GM19452 (cell line): ENCODE results near the gene ZCCHC4.

Source experiments
- ATAC-seq: cut with Tn5 transposase; IDR thresholded peaks from one replicate; pipeline ENCODE4 v1.9.1; 2021; ENCODE audit not compliant: unreplicated experiment

Gene ZCCHC4

GRCh38 chr4:25377572-25378436 lies 65.2 kb downstream of the ZCCHC4 start:
- peak; percentile 0 for ATAC-seq

DNA sequence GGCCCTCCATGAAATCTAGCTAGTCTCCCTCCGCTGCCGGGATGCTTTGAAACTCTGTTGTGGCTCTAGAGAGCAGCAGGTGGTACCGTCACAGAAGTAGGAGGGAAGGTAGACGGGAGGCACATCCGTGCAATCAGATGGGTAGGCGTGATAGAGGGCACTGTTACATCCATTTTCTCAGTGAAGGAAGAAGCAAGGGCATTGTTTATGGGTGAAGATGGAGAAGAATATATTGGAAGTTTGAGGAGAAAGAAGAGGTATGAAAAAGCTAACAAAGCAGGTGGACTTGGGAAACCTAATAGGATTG lies 65.8 kb downstream of the ZCCHC4 start:
- no peak for ATAC-seq

GRCh38 chr4:25379591-25379990 lies 67.0 kb downstream of the ZCCHC4 start:
- ATAC-seq: no peak

- ATAC-seq: no peak
Observed at GRCh38 chr4:25383647-25384046, 71.1 kb downstream of the ZCCHC4 start.

DNA sequence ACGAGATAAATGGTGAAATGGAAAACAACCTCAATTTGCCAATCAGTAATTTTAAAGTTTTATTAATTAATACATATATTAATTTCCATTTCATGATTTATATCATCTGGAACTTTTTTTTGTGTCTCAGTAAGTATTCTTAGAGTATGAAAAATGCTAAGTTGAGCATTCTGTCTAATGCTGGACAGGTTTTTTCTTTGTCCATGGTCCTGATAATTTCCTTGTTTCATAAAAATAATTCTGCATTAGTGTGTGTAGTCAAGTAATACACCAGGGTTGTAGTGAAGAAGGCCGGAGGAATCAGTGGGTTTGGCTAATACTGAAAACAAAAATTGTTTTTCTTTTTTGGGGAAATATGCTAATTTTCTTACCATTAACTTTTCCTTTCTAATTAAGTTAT lies 74.4 kb downstream of the ZCCHC4 start:
- no peak for ATAC-seq

DNA sequence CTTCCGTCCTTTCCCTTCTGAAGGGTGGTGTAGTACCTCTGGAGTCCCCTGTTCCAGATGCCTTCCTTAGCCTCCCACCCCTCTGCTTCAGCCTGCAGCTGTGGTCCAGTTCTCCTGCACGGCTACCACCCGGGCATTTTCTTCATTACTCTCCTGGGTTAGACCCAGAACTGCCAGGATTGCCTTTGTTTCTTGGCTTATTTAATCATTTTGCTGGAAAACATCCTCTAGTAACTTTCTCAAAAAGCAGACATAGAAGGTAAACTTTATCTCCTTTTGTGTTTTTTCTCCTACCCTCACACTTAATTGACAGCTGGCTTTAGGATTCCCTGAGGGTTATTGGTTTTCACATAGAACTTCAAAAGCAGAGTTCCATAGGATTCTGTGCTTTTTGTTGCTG lies 84.7 kb downstream of the ZCCHC4 start:
- no peak for ATAC-seq

GRCh38 chr4:25399510-25399909 lies 86.9 kb downstream of the ZCCHC4 start:
- ATAC-seq: no peak

DNA sequence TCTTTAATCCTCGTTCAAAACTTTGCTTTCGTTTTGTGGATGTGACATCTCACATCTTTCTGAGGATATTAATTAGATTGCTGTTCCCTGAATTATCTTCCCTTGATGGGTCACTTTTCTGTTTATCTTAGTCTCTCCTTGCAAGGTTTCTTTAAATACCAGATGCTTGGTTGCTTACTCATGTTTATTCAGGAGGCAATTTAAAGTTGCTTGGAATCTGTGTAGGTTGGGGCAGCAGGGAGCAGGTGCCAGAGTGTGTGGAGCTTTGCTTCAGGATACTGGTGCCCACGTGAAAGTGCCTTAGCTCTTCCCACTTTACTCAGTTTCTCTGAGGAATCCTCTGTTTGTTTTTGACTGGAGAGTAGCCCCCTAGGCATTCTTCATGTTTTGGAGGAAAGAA lies 88.5 kb downstream of the ZCCHC4 start:
- no peak for ATAC-seq

- ATAC-seq: no peak
Observed at GRCh38 chr4:25402521-25402920, 89.9 kb downstream of the ZCCHC4 start.

GRCh38 chr4:25403699-25404098 lies 91.1 kb downstream of the ZCCHC4 start:
- ATAC-seq: no peak

DNA sequence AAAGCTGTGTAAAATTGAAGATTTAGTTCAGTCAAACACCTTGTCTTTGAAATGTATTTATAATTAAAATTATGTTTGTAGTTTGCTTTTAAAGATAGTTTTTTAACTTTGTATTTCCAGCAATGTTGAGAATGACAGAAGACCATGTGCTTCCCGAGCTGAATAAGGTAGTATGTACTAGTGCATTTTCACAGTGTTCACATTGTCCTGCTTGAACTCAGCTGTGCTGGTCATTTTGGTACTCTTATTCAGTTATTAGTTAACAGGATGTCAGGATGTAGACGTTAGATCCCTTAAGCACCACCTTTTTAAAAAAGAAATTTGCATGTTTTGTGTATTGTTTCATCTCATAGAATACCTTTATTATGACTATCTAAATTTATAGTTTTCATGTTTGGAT lies 92.9 kb downstream of the ZCCHC4 start:
- no peak for ATAC-seq

- no peak for ATAC-seq
Observed at GRCh38 chr4:25406081-25406692, 93.6 kb downstream of the ZCCHC4 start.

GRCh38 chr4:25410820-25411529 lies 98.4 kb downstream of the ZCCHC4 start:
- ATAC-seq: no peak

DNA sequence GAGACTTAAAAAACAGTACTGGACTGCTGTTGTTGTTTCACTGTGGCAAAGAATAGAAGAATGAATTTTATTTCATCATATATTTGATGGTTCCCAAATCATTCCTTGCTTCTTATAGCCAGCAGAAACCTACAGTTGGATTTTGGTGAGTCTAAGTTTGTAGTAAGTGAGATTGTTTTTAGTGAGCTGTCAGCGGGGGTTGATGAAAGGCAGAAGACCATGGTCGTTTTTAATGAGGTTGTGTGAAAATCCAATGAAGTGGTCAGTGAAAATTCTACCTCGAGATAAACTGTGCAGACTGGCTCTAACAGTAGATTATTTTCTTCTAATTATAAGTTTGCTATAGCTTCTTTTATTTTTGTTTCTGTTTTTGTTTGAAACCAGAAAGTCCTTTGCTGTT lies 100.7 kb downstream of the ZCCHC4 start:
- ATAC-seq: no peak

DNA sequence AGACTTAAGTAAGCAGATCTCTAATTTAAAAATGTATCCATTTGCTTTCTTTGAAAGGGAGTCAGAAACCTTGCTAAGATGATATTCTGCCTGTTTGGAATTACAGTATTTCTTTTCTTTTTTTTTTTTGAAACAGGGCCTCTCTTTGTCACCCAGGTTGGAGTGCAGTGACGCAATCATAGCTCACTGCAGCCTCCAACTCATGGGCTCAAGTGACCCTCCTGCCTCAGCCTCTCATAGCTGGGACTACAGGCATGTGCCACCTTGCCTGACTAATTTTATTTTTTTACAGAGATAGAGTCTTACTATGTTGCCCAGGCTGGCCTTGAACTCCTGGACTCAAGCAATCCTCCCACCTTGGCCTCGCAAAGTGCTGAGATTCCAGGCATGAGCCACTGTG lies 104.4 kb downstream of the ZCCHC4 start:
- no peak for ATAC-seq
